ENCODE data around the gene IRX4.

Gene IRX4

DNA sequence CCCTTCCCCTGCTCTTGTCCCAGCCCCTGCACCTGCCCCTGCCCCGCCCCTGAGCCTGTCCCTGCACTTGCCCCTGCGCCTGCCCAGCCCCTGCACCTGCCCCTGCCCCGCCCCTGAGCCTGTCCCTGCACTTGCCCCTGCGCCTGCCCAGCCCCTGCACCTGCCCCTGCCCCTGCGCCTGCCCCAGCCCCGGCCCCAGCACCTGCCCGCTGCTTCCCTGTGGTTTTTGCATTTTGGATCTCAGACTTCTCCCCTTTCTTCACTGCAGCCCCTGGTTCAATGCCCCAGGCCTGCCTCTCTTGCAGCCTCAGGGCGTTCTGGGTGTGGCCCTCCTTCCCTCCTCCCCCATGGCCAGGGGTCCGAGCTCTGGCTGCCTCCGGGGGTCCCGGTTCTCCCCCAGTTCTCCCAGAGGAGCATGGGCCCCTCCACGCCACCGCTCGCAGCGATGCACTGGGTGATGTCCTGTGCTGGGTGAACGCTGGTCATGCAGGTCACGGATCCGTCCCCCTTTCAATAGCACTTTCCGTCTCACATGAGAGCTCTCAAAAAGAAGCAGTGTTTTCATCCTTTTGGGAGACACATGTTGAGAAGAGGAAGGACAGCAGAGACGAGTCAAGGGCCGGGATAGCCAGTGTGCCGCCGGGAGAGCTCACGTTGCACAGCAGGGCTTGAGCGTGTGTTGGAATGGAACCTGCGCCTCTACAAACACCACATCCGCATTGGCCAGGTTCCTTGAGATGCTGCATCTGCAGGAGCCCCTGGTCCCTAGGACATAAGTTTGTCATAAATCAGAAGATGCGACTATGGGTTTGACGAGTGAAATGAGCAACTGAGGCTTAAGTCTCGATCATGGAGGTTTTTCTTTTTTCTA, 44.0 kb upstream of the IRX4 start:
- TF ChIP-seq, protein P1, sequence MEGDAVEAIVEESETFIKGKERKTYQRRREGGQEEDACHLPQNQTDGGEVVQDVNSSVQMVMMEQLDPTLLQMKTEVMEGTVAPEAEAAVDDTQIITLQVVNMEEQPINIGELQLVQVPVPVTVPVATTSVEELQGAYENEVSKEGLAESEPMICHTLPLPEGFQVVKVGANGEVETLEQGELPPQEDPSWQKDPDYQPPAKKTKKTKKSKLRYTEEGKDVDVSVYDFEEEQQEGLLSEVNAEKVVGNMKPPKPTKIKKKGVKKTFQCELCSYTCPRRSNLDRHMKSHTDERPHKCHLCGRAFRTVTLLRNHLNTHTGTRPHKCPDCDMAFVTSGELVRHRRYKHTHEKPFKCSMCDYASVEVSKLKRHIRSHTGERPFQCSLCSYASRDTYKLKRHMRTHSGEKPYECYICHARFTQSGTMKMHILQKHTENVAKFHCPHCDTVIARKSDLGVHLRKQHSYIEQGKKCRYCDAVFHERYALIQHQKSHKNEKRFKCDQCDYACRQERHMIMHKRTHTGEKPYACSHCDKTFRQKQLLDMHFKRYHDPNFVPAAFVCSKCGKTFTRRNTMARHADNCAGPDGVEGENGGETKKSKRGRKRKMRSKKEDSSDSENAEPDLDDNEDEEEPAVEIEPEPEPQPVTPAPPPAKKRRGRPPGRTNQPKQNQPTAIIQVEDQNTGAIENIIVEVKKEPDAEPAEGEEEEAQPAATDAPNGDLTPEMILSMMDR (IDR thresholded peaks at IDR 0.05; ENCODE audit: low read depth, low read length, missing control alignments): no peak
- DNase-seq (ENCODE audit: low read depth): no peak

DNA sequence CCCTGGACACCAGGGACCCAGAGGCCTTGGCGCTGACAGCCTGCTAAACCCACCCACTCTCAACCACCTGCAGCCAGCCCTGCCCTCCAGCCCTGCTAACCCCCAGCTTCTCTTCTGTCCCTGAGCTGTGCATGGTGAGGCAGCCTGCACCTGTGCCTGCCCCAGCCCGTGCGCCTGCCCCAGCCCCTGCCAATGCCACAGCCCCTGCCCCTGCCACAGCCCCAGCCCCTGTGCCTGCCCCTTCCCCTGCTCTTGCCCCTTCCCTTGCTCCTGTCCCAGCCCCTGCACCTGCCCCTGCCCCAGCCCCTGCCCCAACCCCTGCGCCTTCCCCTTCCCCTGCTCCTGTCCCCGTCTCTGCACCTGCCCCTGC, 43.3 kb upstream of the IRX4 start:
- TF ChIP-seq, protein P1 (IDR thresholded peaks at IDR 0.05; ENCODE audit: low read depth, low read length, missing control alignments): no peak
- no peak overlapping the region for H3K4me3 ChIP-seq (ENCODE audit: low read depth, low read length)
- DNase-seq (ENCODE audit: low read depth): no peak

More for the DNA sequence above, 44.0 kb upstream of the IRX4 start:
- no peak overlapping the region for H3K4me3 ChIP-seq (ENCODE audit: low read depth, low read length)

DNA sequence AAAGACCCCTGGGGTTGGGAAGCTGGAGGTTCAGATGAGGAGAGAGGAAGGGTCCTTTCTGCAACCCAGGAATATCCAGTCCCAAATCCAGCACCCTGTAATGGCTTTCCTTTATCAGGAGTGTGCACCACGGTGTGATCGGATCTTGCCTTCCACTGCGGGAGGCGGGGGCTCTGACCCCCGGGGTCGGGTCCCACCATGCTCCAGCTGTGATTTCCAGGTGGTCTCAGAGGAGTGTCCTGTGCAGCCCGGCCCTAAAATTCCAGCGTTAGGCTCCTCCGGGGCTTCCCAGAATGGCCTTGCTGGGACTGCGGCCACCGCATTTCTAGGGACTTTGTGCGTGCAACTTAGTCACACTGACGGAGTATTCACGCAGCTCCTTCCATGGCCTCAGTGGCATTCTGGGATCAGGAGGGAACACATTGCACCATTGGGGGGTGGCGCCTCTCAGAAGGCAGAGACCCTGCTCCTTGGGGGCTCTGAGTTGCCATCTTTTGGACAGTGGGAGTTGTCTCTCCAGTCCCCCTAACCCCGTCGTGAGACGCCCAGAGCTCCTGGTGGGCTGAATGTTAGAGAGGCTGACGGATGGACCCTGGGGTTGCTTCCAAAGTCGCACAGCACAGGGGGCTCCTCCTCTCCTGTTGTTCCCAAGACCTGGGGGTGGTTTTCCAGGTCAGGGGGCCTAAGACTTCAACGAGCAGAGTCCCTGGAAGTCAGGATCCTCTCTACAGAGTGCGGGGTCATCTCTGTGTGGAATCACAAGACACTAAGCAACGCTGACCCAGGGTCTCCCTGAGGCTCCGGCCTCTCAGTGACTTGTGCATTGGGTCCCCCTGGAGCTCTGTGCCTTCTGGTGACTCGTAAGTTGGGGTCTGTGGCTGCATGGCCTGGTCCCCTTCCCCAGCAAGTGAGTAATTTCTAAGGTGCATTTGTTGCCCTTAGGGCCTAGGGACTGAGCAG, 42.7 kb upstream of the IRX4 start:
- no peak overlapping the region for H3K4me3 ChIP-seq (ENCODE audit: low read depth, low read length)
- TF ChIP-seq, protein P1 (IDR thresholded peaks at IDR 0.05; ENCODE audit: low read depth, low read length, missing control alignments): no peak
- DNase-seq (ENCODE audit: low read depth): no peak

DNA sequence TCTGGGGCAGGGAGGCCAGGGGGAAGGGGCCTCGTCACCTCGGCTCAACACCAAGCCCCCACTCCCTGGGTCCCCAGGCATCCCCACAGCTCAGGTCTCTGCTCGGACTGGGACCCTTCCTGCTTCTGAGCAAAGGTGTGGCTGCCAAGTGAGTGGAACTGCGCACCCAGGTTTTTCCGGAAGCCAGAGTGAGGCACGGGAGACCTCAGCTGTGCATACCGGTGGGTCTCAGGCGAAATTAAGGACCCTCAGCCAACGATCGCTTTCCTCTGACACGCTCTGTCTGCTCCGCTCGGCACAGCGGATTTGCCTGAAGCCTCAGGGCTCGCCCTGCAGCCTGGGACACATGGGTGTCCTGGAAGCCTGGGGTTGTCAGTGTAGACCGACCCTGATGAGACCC, 41.0 kb upstream of the IRX4 start:
- DNase-seq (ENCODE audit: low read depth): no peak
- H3K4me3 ChIP-seq (ENCODE audit: low read depth, low read length): no peak overlapping the region
- TF ChIP-seq, protein P1 (IDR thresholded peaks at IDR 0.05; ENCODE audit: low read depth, low read length, missing control alignments): no peak

DNA sequence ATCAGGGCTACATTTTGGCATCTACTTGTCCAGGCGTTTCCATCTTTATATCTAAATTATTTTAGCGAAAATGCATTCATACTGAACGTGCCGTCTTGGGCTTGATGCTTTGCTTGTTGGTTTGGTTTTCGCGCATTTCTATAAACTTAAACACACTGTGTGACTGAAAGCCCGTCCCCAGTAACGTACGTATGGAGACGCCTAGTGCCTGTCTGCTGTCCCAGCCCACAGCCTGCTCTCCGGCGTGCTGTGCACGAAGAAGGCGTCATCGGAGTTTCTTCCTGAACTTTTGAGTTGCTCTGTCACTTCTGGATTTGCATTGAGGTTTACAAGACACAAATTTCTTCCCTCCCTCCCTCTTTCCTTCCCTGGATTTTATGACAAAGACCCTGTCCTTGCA, 40.6 kb upstream of the IRX4 start:
- H3K4me3 ChIP-seq (ENCODE audit: low read depth, low read length): no peak overlapping the region
- DNase-seq (ENCODE audit: low read depth): no peak

DNA sequence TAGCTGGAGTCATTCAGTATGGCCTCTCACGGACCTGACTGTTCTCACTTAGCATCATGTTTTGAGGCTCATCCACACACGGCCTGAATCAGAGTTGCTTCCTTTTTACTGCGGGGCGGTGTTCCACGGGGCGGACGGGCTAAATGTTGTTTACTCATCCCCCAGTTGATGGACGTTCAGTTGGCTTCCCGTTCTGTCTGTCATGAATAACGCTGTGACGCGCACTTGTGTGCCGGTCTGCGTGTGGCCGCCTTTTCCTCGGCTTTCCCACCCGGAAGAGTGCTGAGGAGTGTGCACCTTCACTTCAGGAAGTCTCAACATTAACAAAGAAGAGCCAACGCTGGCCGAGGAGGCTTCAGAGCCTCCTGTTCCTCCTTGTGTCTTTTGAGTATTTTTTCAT, 39.0 kb upstream of the IRX4 start:
- H3K4me3 ChIP-seq (ENCODE audit: low read depth, low read length): no peak overlapping the region
- DNase-seq (ENCODE audit: low read depth): no peak
- TF ChIP-seq, protein P1 (IDR thresholded peaks at IDR 0.05; ENCODE audit: low read depth, low read length, missing control alignments): no peak

More for the DNA sequence above, 40.6 kb upstream of the IRX4 start:
- TF ChIP-seq, protein P1 (IDR thresholded peaks at IDR 0.05; ENCODE audit: low read depth, low read length, missing control alignments): no peak

Measured in GM12864 (cell line).